ENCODE data around the gene MAP3K7CL. TPM values are rescaled to one million over a fixed set of nuclear protein-coding genes. Genes with fewer than 3 reads are reported as not detected.

The MAP3K7CL gene
- total RNA-seq, 1 donor from 2014 or later = 0.13 TPM

- DNase-seq (ENCODE audit: low spot score in 2 of 2, unreplicated experiment in 2 of 2) = no peak
- H3K27me3 Mint-ChIP-seq (ENCODE audit: low read depth) = no peaks in the 10 kb centered on the region
- peaks cover 9% of the 10 kb centered on the region for H3K4me1 Mint-ChIP-seq
- peaks cover 7% of the 10 kb centered on the region for H3K9me3 Mint-ChIP-seq
- H3K36me3 Mint-ChIP-seq = no peaks in the 10 kb centered on the region
- no peak overlapping the region for H3K4me3 Mint-ChIP-seq
- H3K27ac Mint-ChIP-seq = no peak overlapping the region
- TF ChIP-seq, protein P1, sequence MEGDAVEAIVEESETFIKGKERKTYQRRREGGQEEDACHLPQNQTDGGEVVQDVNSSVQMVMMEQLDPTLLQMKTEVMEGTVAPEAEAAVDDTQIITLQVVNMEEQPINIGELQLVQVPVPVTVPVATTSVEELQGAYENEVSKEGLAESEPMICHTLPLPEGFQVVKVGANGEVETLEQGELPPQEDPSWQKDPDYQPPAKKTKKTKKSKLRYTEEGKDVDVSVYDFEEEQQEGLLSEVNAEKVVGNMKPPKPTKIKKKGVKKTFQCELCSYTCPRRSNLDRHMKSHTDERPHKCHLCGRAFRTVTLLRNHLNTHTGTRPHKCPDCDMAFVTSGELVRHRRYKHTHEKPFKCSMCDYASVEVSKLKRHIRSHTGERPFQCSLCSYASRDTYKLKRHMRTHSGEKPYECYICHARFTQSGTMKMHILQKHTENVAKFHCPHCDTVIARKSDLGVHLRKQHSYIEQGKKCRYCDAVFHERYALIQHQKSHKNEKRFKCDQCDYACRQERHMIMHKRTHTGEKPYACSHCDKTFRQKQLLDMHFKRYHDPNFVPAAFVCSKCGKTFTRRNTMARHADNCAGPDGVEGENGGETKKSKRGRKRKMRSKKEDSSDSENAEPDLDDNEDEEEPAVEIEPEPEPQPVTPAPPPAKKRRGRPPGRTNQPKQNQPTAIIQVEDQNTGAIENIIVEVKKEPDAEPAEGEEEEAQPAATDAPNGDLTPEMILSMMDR (IDR thresholded peaks at IDR 0.05; ENCODE audit: unreplicated experiment) = no peak
These were observed 82.0 kb downstream of the MAP3K7CL start for GRCh38 chr21:29212446-29212845.

DNA sequence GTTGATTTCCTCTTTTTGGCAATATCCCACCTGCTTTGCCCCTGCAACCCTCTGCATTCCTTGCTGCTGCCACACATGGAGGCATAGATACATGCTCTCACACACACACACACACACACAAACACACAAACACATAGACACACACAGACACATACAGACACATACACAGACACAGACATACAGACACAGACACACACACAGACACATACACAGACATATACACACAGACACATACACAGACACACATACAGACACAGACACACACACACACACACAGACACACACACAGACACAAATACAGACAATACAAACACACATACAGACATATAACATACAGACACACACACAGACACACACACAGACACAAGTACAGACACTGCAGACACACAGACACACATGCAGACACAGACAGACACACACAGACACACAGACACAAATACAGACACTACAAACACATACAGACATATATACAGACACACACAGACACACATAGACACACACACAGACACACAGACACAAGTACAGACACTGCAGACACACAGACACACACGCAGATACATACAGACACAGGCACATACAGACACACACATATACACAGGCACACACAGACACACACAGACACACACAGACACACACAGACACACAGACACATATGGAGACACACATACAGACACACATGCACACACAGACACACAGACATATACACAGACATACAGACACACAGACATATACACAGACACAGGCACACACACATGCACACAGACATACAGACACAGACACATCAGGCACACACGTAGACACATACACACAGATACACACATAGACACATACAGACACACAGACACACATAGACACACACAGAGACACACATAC lies 83.3 kb downstream of the MAP3K7CL start:
- peaks cover 3% of the 10 kb centered on the region for H3K4me1 Mint-ChIP-seq
- TF ChIP-seq, protein P1 (IDR thresholded peaks at IDR 0.05; ENCODE audit: unreplicated experiment) = no peak
- no peaks in the 10 kb centered on the region for H3K36me3 Mint-ChIP-seq
- no peak for DNase-seq (ENCODE audit: low spot score in 2 of 2, unreplicated experiment in 2 of 2)
- H3K9me3 Mint-ChIP-seq = peaks cover 7% of the 10 kb centered on the region
- no peaks in the 10 kb centered on the region for H3K27me3 Mint-ChIP-seq (ENCODE audit: low read depth)
- H3K4me3 Mint-ChIP-seq = no peak overlapping the region
- H3K27ac Mint-ChIP-seq = no peak overlapping the region

GRCh38 chr21:29215709-29216108 lies 85.3 kb downstream of the MAP3K7CL start:
- peaks cover 9% of the 10 kb centered on the region for H3K4me1 Mint-ChIP-seq
- no peaks in the 10 kb centered on the region for H3K27me3 Mint-ChIP-seq (ENCODE audit: low read depth)
- no peaks in the 10 kb centered on the region for H3K36me3 Mint-ChIP-seq
- H3K9me3 Mint-ChIP-seq = peaks cover 6% of the 10 kb centered on the region
- H3K4me3 Mint-ChIP-seq = no peak overlapping the region
- DNase-seq (ENCODE audit: low spot score in 2 of 2, unreplicated experiment in 2 of 2) = no peak
- H3K27ac Mint-ChIP-seq = no peak overlapping the region
- TF ChIP-seq, protein P1 (IDR thresholded peaks at IDR 0.05; ENCODE audit: unreplicated experiment) = no peak

GRCh38 chr21:29217818-29218291 lies 87.4 kb downstream of the MAP3K7CL start:
- Mint-ChIP-seq H3K36me3 (no peaks in the 10 kb centered on the region), H3K27me3 (ENCODE audit: low read depth) (no peaks in the 10 kb centered on the region), H3K9me3 (no peaks in the 10 kb centered on the region), H3K4me3 (no peak overlapping the region), H3K27ac (no peak overlapping the region), H3K4me1 (peaks cover 9% of the 10 kb centered on the region)
- TF ChIP-seq, protein P1 (IDR thresholded peaks at IDR 0.05; ENCODE audit: unreplicated experiment) = no peak
- no peak for DNase-seq (ENCODE audit: low spot score in 2 of 2, unreplicated experiment in 2 of 2)

DNA sequence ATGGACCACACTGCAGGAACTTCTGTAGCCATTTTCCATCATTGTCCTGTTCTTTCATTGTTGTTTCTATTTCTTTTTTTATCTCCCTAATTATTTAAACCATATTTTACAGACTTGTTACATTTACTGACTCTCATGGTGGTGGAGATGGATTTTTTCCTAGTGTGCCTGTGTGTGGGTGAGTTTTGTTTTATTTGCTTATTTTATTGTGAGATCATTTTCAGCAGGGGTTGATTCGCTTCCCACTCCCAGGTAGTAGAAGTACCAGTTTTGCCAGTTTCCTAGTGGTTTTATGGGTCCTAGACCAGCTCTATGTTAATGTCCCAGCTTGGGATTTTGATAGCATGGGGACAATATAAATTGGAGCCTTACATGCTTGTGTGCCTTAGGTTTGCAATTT lies 88.3 kb downstream of the MAP3K7CL start:
- TF ChIP-seq, protein P1 (IDR thresholded peaks at IDR 0.05; ENCODE audit: unreplicated experiment) = no peak
- Mint-ChIP-seq H3K27me3 (ENCODE audit: low read depth) (no peaks in the 10 kb centered on the region), H3K9me3 (no peaks in the 10 kb centered on the region), H3K4me3 (no peak overlapping the region), H3K27ac (no peak overlapping the region), H3K36me3 (no peaks in the 10 kb centered on the region), H3K4me1 (peaks cover 9% of the 10 kb centered on the region)
- no peak for DNase-seq (ENCODE audit: low spot score in 2 of 2, unreplicated experiment in 2 of 2)
